Hindlimb muscle (tissue), 1 donor: ENCODE measurements around the gene HSD17B2. TPM values are rescaled to one million over a fixed set of nuclear protein-coding genes. Genes with fewer than 3 reads are reported as not detected.
"Not testable (repeated sequence)": the region's sequence is repeated elsewhere in the genome, so short reads cannot be mapped to it uniquely, and the experiment has no call there.

Experiments
- DNase-seq: peaks from one replicate; pipeline ENCODE4 v3.0.0-alpha.2; 2013
- polyA plus RNA-seq: library from polyadenylated mRNA; unstranded; fragments of 120-200 nt; gene quantifications from one replicate; pipeline ENCODE4 v1.2.1, GENCODE V29; 2013; ENCODE audit not compliant: insufficient read length

The HSD17B2 gene
- polyA plus RNA-seq, 1 donor = 0.30 TPM

DNA sequence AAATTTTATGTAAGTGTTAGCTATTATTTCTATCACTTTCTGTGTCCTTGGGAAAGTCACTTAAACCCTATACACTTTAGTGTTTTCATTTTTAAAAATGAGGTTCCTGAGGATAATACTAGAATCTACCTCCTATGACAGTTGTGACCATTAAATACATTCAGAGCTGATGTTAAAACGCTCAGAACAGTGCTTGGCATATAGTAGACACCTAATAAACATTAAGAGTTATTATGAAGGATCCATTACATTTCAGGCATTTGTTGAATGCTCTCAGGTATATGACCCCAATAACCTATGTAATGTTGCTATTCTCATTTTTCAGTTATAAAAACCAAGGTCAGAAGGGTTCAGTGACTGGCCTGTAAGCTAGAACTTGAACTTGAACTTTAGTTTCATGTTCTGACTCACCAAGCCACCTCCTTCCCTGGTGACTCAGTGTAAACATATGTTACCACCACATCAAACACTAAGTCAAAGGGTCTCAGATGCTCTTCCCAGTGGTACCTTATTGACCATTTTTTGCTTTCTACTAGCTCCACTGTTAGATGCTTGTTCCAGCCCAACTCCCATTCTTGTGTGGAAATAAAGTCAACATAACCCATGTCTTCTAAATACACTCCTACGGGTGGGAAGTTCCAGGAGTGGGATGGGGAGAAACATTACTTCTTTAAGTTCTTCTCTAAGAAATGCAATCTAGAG, 47.6 kb downstream of the HSD17B2 start:
- no peak for DNase-seq

DNA sequence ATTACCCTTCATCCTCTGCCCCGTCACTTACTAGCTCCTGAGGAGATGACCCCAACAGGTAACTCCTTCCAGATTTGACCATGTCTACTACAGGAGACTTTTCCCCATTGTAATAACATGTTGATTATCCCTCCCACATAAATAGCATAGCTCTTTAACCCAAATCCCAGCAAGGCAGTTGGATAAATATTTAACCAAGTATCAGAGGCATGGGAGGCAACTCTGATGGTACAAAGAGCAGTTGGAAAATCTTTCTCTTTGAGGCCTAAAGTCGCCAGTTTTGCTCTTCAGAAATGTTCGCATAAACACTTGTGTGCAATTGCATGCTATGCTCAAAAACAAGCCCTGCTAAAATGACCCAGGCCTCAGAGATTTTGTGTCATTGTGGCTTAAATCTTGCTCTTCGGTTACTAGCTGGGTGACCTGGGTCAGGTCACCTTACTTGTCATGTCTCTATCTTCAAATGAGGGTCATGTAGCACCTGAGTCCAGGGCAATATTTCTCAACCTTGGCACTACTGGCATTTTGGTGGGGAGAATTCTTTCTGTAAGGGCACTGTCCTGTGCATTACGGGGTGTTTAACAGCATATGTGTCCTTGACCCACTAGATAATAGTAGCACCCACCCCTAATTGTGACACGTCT, 48.8 kb downstream of the HSD17B2 start:
- DNase-seq = no peak

DNA sequence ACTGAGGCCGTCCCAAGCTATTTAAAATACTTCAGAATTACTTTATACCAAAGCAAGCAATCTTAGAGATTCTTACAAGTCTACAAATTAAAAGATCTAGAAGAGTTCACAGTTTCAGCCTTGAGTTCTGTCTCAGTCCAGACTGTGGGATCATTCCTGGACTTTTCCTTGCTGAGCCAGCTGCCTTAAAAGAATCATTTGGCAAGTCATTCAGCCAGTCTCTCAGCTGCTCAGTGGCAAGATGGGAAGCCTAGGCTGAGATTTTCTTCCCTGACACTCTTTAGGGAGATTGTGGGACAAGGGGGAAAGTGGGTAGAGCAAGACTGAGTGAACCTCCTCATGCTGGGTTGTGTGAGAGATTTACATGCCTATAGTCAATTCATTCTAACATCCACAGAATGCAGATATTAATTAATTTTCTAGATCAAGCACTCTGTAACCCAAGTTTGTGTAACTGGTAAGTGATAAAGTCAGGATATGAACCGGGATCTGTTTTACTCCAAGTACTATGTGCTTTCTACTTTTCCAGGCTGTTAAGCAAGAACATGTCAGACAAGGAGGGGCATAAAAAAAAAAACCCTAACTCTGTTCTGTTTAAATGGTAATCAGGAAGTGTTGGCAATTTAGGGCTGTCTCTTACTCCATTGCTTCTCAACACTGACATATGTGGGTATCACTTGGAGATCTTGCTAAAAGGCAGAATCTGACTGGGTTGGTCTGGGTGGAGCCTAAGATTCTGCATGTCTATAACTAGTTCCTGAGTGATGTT, 50.1 kb downstream of the HSD17B2 start:
- DNase-seq = no peak

DNA sequence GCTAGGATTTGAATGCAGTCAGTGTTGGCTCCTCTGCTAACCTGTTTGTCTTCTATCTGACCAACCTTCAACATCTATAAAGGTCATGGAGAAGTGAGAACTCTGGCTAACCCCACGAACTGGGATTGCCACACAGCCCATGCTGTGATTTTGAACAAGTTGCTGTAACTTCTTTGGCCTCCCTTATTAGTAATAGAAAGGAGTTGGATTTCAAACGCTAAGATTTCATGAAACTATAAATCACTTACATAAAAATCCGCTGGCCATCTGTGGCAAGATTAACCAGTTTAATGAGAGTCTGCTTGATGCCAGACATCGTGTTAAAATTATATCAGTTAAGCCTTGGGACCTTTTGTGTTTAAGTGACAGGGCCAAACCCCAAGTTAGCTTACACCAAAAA, 53.4 kb downstream of the HSD17B2 start:
- DNase-seq = no peak

DNA sequence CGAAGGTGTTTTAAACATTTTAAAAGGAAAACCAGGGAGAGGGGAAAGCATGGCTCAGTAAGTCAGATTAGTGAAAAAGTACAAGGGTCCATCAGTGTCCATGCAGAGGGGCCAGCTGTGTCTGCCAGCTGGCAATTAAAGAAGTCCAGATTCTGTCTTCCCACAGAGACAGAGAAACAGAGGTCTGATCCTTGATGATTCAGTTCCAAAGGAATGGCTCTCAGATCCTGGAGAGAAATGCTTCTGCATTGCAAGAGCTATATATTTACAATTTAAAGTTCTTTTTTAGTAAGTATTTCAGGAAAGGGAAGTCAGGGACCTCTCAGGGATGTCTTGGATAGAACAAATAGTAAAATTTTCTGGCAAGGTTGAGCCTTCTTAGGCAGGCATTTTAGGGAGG, 56.2 kb downstream of the HSD17B2 start:
- peak; percentile 20 for DNase-seq

DNA sequence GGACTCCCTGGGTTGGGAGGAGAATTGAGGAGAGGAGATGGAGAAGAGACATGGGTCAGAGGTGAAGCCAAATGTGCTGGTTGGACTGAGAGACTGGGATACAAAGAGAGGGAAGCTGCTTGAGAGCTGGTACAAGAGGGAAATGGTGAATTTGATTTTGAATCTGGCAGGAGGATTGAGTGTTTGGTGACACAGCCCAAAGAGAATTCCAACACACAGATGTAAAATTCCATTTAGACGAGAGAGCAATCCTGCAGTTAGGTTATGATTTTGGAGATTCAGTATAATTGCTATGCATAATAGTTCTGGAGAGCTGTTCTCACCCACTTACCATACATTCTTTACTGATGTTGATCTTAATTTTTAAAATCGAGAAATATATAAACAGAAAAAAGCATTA, 57.7 kb downstream of the HSD17B2 start:
- DNase-seq = no peak

DNA sequence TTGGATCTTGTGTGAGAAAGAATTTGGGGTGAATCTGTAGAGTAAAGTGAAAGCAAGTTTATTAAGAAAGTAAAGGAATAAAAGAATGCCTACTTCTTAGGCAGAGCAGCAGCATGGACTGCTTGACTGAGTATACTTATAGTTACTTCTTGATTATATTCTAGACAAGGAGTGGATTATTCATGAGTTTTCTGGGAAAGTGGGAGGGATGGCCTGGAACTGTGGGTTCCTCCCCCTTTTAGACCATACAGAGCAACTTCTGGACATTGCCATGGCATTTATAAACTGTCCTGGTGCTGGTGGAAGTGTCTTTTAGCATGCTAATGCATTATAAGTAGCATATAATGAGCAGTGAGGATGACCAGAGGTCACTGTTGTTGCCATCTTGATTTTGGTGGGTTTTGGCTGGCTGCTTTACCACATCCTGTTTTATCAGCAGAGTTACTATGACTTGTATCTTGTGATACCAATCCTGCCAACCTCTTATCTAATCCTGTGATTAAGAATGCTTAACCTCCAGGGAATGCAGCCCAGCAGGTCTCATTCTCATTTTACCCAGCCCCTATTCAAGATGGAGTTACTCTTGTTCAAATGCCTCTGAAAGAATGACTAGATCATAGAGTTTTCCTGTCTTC, 58.7 kb downstream of the HSD17B2 start:
- DNase-seq = no peak

DNA sequence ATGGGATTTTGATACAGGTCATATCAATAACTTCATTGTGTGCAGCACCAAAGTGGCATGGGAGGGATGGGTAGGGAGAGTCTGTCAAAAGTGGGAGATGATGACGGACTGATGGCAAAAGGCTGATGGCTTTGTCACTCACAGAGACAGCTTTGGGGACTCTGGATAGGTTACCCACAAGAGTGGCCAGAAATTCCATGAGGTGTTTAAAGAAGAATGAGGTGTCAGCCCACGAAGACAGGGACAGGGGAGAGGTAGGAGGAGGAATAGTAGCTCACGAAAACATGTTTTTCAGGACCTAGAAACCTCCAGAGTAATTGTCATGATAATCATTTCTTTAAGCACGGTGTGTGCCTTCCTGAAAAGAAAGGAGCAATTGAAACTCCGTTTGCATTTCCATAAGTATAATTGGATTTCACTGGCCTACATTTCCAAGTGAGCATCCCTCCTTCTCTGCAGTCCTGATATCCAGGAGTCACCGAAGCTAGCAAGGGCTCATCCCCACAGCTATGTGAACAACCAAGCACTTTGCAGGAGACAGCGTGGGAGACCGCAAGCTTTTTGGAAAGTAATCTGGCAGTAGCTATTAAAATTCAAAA, 60.0 kb downstream of the HSD17B2 start:
- no peak for DNase-seq

DNA sequence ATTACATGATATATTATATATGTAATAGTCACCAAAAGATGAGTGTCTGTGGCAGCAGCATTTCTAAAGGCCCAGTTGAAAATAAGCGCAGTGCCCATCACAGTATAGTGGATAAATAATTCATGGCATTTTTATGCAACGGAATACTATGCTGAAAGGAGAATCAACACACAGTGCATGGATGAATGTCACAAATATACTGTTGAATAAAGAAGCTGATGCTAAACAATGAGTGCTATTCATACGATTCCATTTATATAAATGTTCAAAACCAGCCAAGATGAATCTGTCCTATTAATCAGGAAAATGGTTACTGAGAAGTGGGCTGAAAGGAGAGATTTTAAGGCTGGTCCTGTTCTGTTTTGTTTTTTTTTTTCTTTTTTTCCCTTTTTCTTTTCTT, 61.6 kb downstream of the HSD17B2 start:
- DNase-seq = no peak

DNA sequence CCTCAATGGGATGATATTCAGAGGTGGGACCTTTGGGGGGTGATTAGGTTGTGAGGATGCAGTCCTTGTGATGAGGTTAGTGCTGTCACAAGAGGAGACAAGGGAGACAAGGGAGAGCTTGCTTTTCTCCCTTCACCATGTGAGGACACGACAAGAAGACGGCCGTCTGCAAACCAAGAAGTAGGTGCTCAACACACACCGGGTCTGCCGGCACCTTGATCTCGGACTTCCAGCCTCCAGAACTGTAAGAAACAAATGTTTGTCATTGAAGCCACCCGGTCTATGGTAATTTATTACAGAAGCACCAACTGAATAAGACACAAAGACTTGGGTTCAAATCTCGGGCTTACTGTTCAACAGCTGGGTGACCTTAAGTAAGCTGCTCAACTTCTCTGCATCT, 70.1 kb downstream of the HSD17B2 start:
- no peak for DNase-seq

DNA sequence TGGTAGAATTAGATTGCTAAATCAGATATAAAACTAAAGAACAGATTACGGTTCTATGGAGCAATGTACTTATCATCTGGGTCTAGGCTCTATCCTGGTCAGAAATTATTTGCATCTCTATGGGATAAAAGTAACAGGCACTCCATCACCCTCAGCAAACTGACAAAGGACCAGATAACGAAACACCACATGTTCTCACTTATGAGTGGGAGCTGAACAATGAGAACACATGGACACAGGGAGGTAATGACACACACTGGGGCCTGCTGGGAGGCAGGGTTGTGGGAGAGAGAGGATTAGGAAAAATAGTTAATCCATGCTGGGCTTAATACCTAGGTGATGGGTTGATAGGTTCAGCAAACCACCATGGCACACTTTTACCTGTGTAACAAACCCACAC, 73.0 kb downstream of the HSD17B2 start:
- no peak for DNase-seq

DNA sequence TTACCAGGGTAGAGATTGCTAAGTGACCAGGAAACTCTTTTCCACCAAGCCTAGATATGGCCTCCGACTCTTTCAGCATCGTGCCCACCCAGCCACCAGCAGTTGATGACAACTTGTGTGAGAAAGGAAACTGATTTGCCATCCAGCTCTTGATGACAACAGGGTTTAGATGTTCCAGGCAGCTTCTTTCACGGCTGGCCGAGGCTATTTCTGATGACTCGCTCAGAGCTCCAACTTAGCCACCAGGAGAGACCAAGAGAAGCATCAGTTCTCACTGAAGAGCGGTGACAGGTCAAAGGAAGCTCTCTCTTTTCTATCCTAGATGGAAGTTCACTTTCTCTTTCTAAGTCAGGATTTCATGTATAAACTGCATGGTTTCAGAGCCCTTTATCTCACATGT, 73.7 kb downstream of the HSD17B2 start:
- no peak for DNase-seq

DNA sequence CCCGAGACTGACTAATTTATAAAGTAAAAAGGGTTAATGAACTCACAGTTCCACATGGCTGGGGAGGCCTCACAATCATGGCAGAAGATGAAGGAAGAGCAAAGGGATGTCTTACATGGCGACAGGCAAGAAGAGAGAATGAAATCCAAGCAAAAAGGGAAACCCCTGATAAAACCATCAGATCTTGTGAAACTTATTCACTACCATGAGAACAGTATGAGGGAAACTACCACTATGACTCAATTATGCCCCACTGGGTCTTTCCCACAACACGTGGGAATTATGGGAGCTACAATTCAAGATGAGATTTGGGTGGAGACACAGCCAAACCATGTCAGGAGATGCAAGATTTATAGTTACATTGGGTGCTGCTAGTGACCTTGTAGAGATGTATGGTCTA, 74.2 kb downstream of the HSD17B2 start:
- DNase-seq = not testable (repeated sequence)

DNA sequence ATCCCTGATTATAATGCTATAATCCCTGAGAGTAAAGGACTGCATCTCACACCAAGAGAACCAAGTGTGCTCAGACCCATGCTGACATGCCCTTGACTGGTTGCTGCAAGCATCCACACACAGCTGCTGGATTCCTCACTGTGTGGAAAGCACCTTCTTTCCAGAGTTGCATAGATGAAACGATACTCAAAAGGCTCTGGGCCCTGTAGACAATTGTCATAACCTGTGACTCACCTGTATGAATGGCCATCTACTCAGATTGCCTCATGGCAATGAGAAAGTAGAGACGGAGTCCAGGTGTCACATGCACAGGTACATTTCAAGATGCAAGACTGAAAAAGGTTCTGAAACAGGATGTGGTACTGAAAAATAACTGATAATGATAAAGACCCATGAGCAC, 76.9 kb downstream of the HSD17B2 start:
- DNase-seq = no peak

DNA sequence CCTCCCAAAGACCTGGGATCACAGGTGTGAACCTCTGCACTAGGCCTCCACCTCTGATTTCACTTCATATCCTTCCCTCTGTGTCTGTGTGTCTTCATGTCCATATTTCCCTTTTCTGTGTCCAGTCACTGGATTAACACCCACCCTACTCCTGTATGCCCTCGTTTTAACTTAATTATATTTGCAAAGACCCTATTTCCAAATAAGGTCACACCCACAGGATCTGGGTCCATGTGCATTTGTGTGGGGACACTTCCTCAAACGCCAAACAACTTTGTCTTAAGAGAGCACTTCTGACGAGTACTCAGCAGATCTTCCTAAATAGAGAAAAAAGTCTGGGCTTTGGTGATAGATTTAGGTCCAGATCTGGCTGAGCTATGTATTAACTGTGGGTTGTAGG, 78.7 kb downstream of the HSD17B2 start:
- no peak for DNase-seq

DNA sequence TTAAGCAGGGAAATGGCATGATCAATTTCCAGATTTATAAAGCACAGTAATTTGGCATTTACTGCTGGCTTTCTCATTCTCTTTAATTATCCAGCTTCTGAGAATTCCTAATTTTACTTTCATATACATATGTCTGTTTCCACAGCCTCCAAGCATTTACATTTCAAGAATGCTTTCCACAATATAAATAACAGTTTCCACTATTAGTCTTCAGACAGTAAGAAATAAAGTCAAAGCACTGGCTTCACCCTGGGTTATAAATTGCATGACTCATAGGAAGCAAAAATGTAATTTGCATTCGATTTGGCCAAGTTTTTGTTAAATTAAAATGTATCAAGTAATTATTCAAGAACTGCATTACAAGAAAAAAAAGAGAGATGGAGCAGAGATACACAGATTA, 81.5 kb downstream of the HSD17B2 start:
- no peak for DNase-seq

DNA sequence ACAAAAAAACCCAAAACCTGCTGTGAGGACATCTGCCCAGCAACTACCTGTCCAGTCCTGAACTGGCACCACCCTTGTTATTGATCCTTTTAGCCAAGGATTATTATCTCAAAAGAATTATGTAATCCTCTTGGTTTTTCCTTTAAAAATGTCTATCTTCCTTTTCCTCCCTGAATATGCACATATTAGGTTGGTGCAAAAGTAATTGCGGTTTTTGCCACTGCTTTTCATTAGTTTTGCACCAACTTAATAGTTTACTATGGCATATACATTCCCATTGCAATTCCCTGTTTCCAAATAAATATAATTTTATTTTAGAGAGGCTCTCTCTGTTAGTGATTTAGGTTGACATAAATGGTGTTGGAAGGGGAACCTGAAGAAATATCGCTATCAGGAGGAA, 83.7 kb downstream of the HSD17B2 start:
- no peak for DNase-seq

DNA sequence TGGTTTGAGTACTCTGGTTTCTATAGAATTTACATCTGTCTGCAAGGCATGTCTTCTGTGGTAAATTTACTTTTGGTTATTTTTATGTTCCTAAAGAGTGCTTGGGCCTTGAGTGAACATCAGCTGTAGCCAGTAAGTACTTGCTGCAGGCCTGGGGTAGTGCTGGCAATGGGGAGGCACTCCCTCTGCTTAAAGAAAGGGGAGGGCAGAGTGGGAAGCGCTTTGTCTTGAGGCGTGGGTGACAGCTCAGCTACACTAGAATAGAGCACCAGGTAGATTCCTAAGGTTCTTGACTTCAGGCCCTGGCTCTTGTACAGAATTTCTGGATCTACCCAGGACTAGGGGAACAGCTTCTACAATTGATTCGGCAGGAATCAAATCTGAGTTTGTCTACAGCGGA, 84.4 kb downstream of the HSD17B2 start:
- DNase-seq = no peak

DNA sequence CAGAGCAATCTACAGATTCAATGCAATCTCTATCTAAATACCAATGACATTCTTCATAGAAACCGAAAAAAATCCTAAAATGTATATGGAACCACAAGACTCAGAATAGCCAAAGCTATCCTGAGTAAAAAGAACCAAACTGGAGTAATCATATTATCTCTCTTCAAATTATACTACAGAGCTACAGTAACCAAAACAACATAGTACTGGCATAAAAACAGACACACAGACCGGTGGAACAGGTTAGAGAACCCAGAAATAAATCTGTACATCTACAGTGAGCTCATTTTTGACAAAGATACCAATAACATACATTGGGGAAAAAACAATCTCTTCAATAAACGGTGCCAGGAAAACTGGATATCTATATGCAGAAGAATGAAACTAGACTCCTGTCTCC, 89.6 kb downstream of the HSD17B2 start:
- no peak for DNase-seq

DNA sequence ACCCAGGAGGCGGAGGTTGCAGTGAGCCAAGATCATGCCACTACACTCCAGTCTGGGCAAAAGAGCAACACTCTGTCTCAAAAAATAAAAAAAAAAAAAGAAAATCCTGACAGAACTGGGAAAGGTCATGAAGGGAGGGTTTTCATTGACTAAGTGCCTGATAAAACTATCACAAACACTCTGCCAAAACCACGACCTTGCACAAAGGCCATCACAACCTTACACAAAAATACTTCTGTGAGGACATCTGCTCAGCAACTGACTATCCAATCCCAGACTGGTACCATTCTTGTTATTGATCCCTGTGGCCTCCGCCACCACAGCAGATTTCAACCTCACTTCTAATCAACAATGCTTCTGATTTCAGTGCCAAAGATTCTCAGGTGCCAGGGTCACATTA, 94.8 kb downstream of the HSD17B2 start:
- DNase-seq = no peak

DNA sequence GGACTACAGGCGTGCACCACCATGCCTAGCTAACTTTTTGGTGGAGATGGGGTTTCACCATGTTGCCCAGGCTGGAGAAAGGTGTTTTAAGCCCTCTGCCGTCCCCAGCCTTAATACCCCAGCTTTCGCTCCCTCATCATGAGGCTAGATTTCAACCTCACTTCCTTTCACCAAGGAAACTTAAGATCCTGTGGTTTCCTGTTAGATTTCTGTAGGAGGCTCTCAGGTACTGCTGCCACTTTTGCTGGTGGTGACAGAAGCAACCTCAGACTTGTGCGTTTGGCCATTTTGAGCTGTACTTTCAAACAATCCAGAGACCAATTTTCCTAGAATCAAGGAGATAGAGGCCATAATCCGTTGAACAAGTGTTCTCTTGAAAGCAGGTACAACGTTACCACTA, 98.7 kb downstream of the HSD17B2 start:
- no peak for DNase-seq

DNA sequence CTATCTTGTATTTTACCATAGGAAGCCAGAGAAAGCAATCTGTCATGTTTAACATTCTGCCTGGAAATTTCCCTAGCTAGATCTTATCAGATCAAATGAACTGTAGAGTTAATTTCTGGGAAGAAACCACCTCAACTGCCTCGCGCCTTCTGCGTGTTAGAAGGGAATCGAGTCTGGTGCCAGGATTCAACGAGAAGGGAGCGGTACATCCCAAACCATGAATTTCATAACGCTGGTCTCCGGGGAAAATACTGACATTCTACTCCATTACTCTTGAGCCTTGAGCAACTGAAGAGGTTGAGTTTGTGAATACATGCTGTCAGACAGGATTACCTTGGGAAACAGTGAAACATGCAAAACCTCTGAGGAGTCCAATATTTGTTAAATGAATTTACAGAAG, 99.8 kb downstream of the HSD17B2 start:
- no peak for DNase-seq

DNA sequence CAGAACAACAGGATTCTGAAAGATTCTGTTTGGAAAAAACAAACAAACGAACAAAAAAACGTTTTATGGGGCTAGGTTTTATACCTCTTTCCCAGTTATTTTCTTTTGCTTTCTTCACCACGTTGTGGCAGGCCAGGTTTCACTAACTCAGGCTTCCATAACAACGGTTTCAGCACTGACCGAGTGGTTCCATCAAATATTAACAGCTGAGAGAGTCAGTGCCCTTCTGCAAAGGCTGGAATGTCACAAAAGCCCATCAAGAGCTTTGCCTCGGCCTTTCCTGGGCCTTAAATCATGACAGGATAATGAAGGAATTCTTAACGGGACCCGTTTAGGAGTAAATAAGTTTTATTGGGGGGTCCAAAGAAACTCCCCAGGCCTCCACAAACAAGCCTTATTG, 100.8 kb downstream of the HSD17B2 start:
- DNase-seq = no peak
